Esophagus muscularis mucosa (tissue), 4 donors: Measurements from ENCODE around the gene CCL13. TPM values are rescaled to one million over a fixed set of nuclear protein-coding genes. Genes with fewer than 3 reads are reported as not detected.

Experiments used
- DNase-seq: peaks from one replicate; pipeline ENCODE4 v3.0.0-alpha.2; 2017; ENCODE audit errors: extremely low spot score
- H3K27ac ChIP-seq, 4 donors: fragments of 200-600 bp; sonication (generic); replicated peaks in 1 of 4; 1 replicate in 3 of 4; 2 replicates in 1 of 4; pipeline ENCODE4 v1.5.1; 2016 to 2019; ENCODE audit warnings: mild to moderate bottlenecking in 1 of 4
- H3K27me3 ChIP-seq, 4 donors: fragments of 200-600 bp; sonication (generic); one replicate each; pipeline versions ENCODE4 v1.5.1 to v1.6.0; 2016 to 2019
- H3K36me3 ChIP-seq, 4 donors: fragments of 200-600 bp; sonication (generic); one replicate each; pipeline ENCODE4 v1.5.1; 2016 to 2019
- H3K4me1 ChIP-seq, 4 donors: fragments of 200-600 bp; sonication (generic); one replicate each; pipeline ENCODE4 v1.5.1; 2016 to 2019
- H3K4me3 ChIP-seq, 4 donors: fragments of 200-600 bp; sonication (generic); 1 replicate in 2 of 4; 2 replicates in 2 of 4; pipeline ENCODE4 v1.5.1; 2016 to 2019; ENCODE audit warnings: mild to moderate bottlenecking in 4 of 4, moderate library complexity in 1 of 4
- H3K9me3 ChIP-seq, 4 donors: fragments of 200-600 bp; sonication (generic); 1 replicate in 3 of 4; 2 replicates in 1 of 4; pipeline ENCODE4 v1.5.1; 2016 to 2019
- CTCF ChIP-seq, 3 experiments: fragments of 200-600 bp in 2 of 3; fragments of 450-650 bp in 1 of 3; sonication (generic) in 2 of 3; IDR thresholded peaks; one replicate each; pipeline ENCODE4 v1.5.1; 2017 to 2019; ENCODE audit warnings: antibody characterized with exemption in 3 of 3, mild to moderate bottlenecking in 2 of 3, moderate library complexity in 1 of 3
- EP300 ChIP-seq: sonication (generic); formaldehyde crosslinking; IDR thresholded peaks from one replicate; pipeline ENCODE4 v1.6.1; 2017; ENCODE audit warnings: antibody characterized with exemption
- POLR2A ChIP-seq: fragments of 450-650 bp; IDR thresholded peaks from one replicate; pipeline ENCODE4 v1.6.1; 2017; ENCODE audit warnings: antibody characterized with exemption, moderate library complexity, mild to moderate bottlenecking, low read depth
- POLR2AphosphoS5 ChIP-seq, 2 donors: sonication (generic); formaldehyde crosslinking; IDR thresholded peaks; one replicate each; pipeline ENCODE4 v1.6.1; 2017; ENCODE audit warnings: antibody characterized with exemption in 2 of 2
- WGBS: methylation state at CpG from one replicate; pipeline ENCODE4 v1.1.5; 2018; 5-methylcytosine and 5-hydroxymethylcytosine counted together
- intact Hi-C: fragments of 100-400 bp; cut with DNase I; formaldehyde crosslinking; loops from one replicate; pipeline ENCODE4 v1.15.1; 2023
- total RNA-seq, 4 donors: library from RNA; depleted of rRNA; stranded (reverse); fragments of >200 nt; gene quantifications; one replicate each; pipeline versions ENCODE4 v1.1.0 to v1.2.1, GENCODE V29; 2016

Gene CCL13
- total RNA-seq, 4 donors from 2014 or later, result 0.78 to 3.6 (median 2.0) TPM; not detected in 1

DNA sequence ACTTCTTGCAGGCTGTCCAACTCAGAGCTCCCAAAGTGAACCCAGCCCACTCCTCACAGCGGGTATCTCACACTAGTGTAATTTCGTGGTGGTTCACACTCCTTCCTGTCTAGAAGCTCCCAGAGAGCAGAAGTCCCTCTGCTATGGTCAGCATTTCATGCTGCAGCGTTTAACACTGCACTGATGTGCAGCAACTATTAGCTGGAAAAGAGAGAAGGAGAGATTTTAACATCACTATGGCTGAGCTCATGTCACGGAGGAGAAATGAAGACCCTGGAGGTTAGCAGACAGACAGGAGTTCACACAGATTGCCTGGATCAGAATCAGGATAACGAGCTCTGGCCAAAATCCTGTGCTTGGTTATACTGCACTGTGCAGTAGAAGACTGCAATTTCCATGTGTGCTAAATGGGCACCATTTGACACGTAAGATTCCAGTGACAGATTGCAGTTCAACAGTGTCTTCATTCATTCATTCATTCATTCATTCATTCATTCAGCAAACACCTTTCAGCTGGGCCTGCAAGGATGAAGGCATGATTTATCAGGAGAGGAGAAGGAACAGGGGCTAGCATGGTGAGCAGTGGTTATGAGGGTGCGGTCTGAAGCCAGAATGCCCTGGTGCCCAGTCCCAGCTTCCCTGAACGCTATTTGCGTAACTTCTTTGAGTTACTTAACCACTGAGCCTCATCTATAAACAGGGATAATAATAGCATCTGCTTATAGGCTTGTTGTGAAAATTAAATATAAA is 12.1 kb downstream of the CCL13 start:
- no peaks in the 10 kb centered on the region for H3K4me1 ChIP-seq
- no peak overlapping the region for H3K27ac ChIP-seq
- intact Hi-C loops, result no loop called here
- no peak overlapping the region for H3K4me3 ChIP-seq
- TF ChIP-seq POLR2A, result no peak
- TF ChIP-seq POLR2AphosphoS5 (IDR thresholded peaks at IDR 0.05), result no peak
- no peak for TF ChIP-seq EP300
- TF ChIP-seq CTCF (IDR thresholded peaks at IDR 0.05), result no peak
- DNase-seq, result no peak
- WGBS, result 62% methylated on average over 9 of the region's 9 CpGs
- H3K36me3 ChIP-seq, result no peaks in the 10 kb centered on the region
- peaks cover 0 to 14% (median 0%) of the 10 kb centered on the region in 4 donors for H3K27me3 ChIP-seq
- no peaks in the 10 kb centered on the region for H3K9me3 ChIP-seq

- peaks cover 0 to 9% (median 0%) of the 10 kb centered on the region in 4 donors for H3K27me3 ChIP-seq
- intact Hi-C loops, result no loop called here
- no peak for TF ChIP-seq EP300
- no peak for TF ChIP-seq POLR2AphosphoS5 (IDR thresholded peaks at IDR 0.05)
- TF ChIP-seq POLR2A, result no peak
- TF ChIP-seq CTCF (IDR thresholded peaks at IDR 0.05), result no peak
- H3K4me1 ChIP-seq, result no peaks in the 10 kb centered on the region
- H3K4me3 ChIP-seq, result no peak overlapping the region
- no peak overlapping the region for H3K27ac ChIP-seq
- H3K36me3 ChIP-seq, result no peaks in the 10 kb centered on the region
- no peaks in the 10 kb centered on the region for H3K9me3 ChIP-seq
- WGBS, result 50% methylated on average over 4 of the region's 4 CpGs
- DNase-seq, result no peak
These were observed 12.7 kb downstream of the CCL13 start for GRCh38 chr17:34368946-34369500.

- TF ChIP-seq POLR2AphosphoS5 (IDR thresholded peaks at IDR 0.05) (no peak), POLR2A (no peak), EP300 (no peak), CTCF (IDR thresholded peaks at IDR 0.05) (no peak)
- no peaks in the 10 kb centered on the region for H3K4me1 ChIP-seq
- no peak for DNase-seq
- H3K27me3 ChIP-seq, result peaks cover 0 to 6% (median 0%) of the 10 kb centered on the region in 4 donors
- intact Hi-C loops, result no loop called here
- no peaks in the 10 kb centered on the region for H3K36me3 ChIP-seq
- no peak overlapping the region for H3K4me3 ChIP-seq
- WGBS, result no CpG with 5 or more reads among the region's 3 CpGs
- no peak overlapping the region for H3K27ac ChIP-seq
- no peaks in the 10 kb centered on the region for H3K9me3 ChIP-seq
These were observed 13.3 kb downstream of the CCL13 start for GRCh38 chr17:34369571-34369970.

- Histone ChIP-seq H3K9me3 (no peaks in the 10 kb centered on the region), H3K27me3 (peaks cover 0 to 6% (median 0%) of the 10 kb centered on the region in 4 donors), H3K27ac (no peak overlapping the region), H3K4me1 (no peaks in the 10 kb centered on the region), H3K4me3 (no peak overlapping the region), H3K36me3 (no peaks in the 10 kb centered on the region)
- no peak for DNase-seq
- 93% methylated on average over 4 of the region's 5 CpGs for WGBS
- intact Hi-C loops, result no loop called here
- no peak for TF ChIP-seq POLR2AphosphoS5 (IDR thresholded peaks at IDR 0.05)
- no peak for TF ChIP-seq CTCF (IDR thresholded peaks at IDR 0.05)
- no peak for TF ChIP-seq EP300
- TF ChIP-seq POLR2A, result no peak
These were observed 14.2 kb downstream of the CCL13 start for GRCh38 chr17:34370376-34370996.
